Skeletal muscle satellite cell (primary cell): ENCODE measurements around the gene PRKCE.

Experiments
- H3K27me3 ChIP-seq: 2 replicates; pipeline ENCODE4 v1.7.0; 2013; ENCODE audit warnings: low read length; ENCODE audit not compliant: control insufficient read depth, insufficient read depth
- H3K36me3 ChIP-seq: 2 replicates; pipeline ENCODE4 v1.7.0; 2013; ENCODE audit warnings: mild to moderate bottlenecking, control low read depth, low read length; ENCODE audit not compliant: insufficient read depth
- H3K4me1 ChIP-seq: 2 replicates; pipeline ENCODE4 v1.7.0; 2013; ENCODE audit warnings: low read length; ENCODE audit not compliant: control insufficient read depth, insufficient read depth
- H3K4me2 ChIP-seq: 2 replicates; pipeline ENCODE4 v1.7.0; 2013; ENCODE audit warnings: mild to moderate bottlenecking, low read length
- H3K4me3 ChIP-seq: 2 replicates; pipeline ENCODE4 v1.7.0; 2013; ENCODE audit warnings: low read length
- H3K9ac ChIP-seq: 2 replicates; pipeline ENCODE4 v1.7.0; 2013; ENCODE audit warnings: mild to moderate bottlenecking, low read depth, low read length, moderate library complexity
- H3K9me3 ChIP-seq: replicated peaks from 2 replicates; pipeline ENCODE4 v1.7.0; 2013; ENCODE audit warnings: mild to moderate bottlenecking, control low read depth, low read length

PRKCE gene

DNA sequence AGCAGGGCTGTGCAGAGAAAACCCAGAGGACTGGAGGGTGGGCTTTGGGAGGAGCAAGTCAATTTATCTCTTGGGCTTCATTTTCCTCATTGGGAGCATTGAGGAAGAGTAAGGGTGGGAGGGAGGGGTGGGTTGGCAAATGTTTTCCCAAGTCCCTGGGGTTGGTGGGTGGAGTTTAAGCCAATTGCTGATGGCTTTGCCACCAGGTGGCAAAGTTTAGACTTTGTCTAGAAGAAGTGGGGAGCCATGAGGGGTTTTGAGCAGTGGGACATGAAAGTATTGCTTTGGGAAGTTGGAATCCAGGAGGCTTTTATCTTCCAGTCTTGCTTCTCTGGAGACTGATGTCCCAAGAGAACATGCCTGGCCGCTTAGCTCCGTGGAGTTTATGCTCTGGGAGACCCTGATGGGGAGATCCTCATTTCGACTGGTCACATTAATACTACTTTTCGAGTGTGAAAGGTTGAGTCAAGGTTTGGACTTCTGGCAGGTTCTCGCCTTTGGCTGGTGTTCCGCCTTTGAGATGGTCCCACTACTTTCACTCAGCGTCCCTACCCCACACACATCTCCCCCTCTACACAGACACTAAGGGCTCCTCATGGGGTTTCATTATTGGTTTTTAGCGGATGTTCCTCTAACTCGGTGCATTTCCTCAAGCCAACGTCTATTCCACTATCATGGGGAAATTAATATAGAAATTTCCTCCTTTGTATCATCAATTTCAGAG, 126.7 kb downstream of the PRKCE start:
- Histone ChIP-seq H3K4me3 (no peak overlapping the region), H3K9me3 (no peaks in the 10 kb centered on the region), H3K9ac (no peak overlapping the region), H3K27me3 (no peaks in the 10 kb centered on the region), H3K4me1 (no peaks in the 10 kb centered on the region), H3K4me2 (no peak overlapping the region), H3K36me3 (no peaks in the 10 kb centered on the region)

DNA sequence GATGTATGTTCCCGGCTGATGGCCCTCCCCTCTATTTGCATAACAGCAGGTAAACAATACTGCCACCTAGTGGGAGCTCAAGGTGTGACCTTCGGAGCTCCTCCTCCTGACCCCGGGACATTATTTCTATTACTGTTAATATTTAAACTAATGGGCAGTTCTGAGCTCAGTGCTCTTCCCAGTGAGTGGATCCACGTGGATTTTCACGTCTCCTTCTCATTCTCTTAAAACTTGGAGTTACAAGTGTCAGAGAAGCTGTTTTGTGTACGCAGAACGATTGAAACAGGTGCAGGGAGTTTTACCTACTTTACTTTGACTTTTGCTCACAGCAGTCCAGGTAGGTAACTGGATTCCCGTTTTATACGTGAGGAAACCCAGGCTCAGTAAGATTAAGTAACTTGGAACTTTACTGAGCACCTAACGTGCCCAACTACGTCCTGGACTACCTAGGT, 127.3 kb downstream of the PRKCE start:
- Histone ChIP-seq H3K9me3 (no peaks in the 10 kb centered on the region), H3K36me3 (no peaks in the 10 kb centered on the region), H3K4me3 (no peak overlapping the region), H3K9ac (no peak overlapping the region), H3K4me2 (no peak overlapping the region), H3K4me1 (no peaks in the 10 kb centered on the region), H3K27me3 (no peaks in the 10 kb centered on the region)

DNA sequence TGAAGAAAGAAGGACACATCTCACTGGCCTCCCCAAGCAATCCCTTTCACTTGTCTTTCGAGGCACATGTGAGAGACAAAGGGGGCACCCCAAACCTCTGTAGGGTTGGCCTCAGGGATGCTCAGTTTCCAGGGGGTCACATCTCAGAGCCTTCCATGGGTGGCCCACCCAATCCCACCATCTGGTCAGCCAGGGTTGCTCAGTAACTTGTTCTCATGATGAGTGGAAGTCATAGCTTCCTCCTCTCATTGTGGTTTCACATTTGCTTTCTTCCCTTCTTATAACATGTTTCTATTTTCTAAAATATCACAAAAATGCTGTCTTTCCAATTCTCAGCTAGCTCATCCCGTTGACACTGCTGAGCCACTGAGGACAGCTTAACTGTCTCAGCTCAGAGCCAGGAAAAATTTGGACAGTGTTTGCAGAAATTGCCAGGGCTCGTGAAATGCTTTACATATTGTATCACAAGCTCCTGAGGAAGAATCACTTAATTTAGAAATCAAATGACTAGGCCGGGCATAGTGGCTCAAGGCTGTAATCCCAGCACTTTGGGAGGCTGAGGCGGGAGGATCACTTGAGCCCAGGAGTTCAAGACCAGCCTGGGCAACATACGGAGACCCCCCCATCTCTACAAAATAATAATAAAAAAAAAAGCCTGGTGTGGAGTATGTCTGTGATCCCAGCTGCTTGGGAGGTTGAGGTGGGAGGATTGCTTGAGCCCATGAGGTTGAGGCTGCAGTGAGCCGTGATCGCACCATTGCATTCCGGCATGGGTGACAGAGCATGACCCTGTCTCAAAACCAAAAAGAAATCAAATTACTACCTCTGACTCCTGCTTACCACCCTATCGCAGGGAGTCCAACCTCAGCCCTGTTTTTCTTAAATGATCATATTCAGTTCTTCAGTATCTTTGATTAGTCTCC, 129.3 kb downstream of the PRKCE start:
- Histone ChIP-seq H3K9ac (no peak overlapping the region), H3K36me3 (no peaks in the 10 kb centered on the region), H3K4me1 (no peaks in the 10 kb centered on the region), H3K9me3 (no peaks in the 10 kb centered on the region), H3K27me3 (no peaks in the 10 kb centered on the region), H3K4me3 (no peak overlapping the region), H3K4me2 (no peak overlapping the region)

DNA sequence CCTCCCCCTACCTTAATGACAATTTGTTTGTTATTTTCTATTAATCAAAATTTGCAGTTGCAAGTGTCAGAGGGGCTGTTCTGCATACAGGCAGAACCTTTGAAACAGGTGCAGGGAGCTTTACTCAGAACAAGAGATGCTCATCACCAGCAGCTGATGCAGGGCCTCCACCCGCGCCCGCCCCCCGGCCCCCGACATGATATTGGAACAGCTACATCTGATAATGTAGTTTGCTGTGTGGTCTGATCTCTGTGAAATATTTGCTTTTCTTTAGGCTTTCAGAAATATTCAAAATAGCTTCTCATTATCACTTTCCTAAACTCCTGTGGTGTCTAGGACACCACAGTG, 130.0 kb downstream of the PRKCE start:
- Histone ChIP-seq H3K4me2 (no peak overlapping the region), H3K4me3 (no peak overlapping the region), H3K9me3 (no peaks in the 10 kb centered on the region), H3K4me1 (no peaks in the 10 kb centered on the region), H3K36me3 (no peaks in the 10 kb centered on the region), H3K27me3 (no peaks in the 10 kb centered on the region), H3K9ac (no peak overlapping the region)

DNA sequence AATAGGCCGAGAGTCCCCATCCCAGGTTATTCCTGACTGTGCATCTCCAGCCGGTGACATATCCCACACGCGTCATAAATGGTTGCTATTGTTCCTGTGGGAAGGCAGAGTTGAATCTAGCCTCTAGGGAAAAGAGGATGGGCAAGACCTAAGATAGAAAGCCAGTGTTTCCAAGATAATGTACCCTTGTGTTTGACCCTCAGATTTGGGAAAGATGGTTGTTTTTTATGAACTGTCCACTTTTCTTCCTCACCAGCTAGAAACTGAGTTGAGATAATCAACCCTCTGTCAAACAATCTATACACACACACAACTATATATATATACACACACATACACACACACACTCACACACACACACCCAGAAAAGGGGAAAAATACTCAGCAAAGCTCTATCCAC, 131.0 kb downstream of the PRKCE start:
- H3K4me2 ChIP-seq = no peak overlapping the region
- no peaks in the 10 kb centered on the region for H3K27me3 ChIP-seq
- no peaks in the 10 kb centered on the region for H3K36me3 ChIP-seq
- H3K9ac ChIP-seq = no peak overlapping the region
- no peaks in the 10 kb centered on the region for H3K4me1 ChIP-seq
- no peaks in the 10 kb centered on the region for H3K9me3 ChIP-seq
- H3K4me3 ChIP-seq = no peak overlapping the region

DNA sequence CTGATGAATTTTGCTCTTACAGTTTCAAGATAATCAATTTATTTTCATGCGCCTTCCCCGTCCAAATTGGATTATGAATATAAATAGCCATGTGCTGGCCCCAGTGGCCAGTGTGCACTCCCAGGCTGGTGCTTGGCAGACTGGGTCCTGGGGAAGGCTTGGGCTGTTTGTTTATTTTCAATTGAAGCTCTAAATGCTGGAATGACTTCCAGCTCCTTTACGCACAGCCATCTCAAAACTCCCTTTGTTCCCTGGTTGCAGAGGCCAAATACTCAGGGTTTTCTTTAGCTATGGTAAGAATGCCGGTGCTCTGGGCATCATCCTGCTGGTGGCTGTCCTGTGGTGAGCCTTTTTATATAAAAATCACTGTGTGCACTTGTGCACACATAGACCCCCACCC, 131.5 kb downstream of the PRKCE start:
- Histone ChIP-seq H3K27me3 (no peaks in the 10 kb centered on the region), H3K4me3 (no peak overlapping the region), H3K36me3 (no peaks in the 10 kb centered on the region)

DNA sequence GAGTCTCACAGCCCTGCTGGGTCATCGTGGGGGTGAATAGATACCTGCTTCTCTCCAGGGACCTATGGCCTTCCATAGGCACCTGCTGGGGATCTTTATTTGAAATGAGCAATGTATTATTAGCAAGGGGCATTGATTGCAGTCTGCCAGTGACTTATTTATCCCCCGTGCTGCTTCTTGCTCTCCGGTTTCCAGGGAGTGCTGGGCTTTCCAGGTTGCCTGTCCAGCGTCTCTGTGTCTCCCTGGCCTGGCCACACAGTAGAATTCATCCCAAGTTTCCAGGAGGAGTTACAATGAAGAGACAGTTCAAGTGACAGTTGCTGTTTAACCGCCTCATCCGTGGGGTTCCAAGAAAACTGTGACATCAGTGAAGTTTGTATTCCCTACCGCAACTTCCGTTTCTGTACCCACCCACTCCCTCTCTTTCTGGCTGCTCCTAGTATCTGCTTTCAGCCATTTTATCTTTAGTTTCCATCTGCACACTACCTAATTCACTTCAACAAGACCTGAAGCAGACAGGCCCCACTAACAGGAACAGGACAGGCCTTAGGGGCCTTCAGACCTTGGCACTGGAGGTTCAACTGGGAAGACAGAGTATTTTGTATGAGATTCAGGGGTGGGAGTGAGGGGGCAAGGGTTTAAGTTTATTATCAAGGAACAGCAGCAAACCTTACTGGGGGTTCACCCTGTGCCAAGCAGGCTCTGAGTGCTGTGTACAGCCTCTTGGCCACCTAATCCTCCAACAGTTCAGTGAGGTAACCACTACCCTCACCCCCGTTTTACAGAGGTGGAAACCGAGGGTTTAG, 134.8 kb downstream of the PRKCE start:
- Histone ChIP-seq H3K4me3 (no peak overlapping the region), H3K4me2 (no peak overlapping the region), H3K9ac (no peak overlapping the region), H3K36me3 (no peaks in the 10 kb centered on the region), H3K4me1 (no peaks in the 10 kb centered on the region), H3K9me3 (no peaks in the 10 kb centered on the region), H3K27me3 (no peaks in the 10 kb centered on the region)

More for the DNA sequence above, 131.5 kb downstream of the PRKCE start:
- Histone ChIP-seq H3K9ac (no peak overlapping the region), H3K9me3 (no peaks in the 10 kb centered on the region), H3K4me1 (no peaks in the 10 kb centered on the region), H3K4me2 (no peak overlapping the region)

DNA sequence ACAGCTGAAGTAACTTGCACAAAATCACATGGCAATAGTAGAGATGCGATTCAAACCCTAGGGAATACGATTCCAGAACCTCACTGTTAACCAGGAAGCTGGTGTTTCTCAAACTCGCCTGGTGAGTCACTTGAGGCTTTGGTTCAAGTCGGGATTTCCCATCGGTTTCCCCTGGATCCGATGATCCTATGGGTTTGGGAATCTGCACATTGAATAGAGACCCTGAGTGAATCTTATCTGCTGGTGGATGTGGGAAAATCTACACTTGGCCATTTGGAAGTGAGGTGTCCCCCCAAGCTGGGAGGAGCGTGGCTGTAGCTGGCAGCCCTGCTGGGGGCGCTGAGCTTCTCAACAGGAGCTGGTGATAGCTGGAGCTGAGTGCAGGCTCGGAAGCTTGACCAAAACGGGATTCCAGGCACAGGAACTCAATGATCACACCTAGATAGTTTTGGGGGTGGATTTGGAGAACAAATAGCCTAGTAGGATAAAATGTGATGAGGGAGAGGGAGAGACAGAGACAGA, 135.4 kb downstream of the PRKCE start:
- H3K27me3 ChIP-seq = no peaks in the 10 kb centered on the region
- H3K4me3 ChIP-seq = no peak overlapping the region
- H3K9me3 ChIP-seq = no peaks in the 10 kb centered on the region
- no peaks in the 10 kb centered on the region for H3K36me3 ChIP-seq
- H3K4me2 ChIP-seq = no peak overlapping the region
- no peaks in the 10 kb centered on the region for H3K4me1 ChIP-seq
- H3K9ac ChIP-seq = no peak overlapping the region

DNA sequence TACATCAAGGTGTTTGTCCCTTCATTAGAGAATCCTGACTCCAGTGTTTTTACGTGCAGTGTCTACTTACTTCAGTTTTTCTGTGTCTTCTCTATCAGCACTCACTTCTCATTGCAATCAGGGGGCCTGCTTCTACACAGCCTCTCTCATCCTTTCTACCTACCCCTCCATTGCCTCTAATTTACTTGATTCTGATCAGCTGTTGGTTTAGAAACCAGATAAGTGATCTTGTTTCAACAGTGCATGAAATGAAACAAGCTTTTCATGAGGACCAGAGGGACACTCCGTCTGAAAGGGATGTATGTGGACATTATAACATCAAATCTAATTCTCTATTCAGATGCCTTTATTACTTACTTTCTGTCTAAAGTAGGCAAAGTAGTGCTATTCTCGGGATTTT, 136.9 kb downstream of the PRKCE start:
- no peaks in the 10 kb centered on the region for H3K27me3 ChIP-seq
- H3K36me3 ChIP-seq = no peaks in the 10 kb centered on the region

DNA sequence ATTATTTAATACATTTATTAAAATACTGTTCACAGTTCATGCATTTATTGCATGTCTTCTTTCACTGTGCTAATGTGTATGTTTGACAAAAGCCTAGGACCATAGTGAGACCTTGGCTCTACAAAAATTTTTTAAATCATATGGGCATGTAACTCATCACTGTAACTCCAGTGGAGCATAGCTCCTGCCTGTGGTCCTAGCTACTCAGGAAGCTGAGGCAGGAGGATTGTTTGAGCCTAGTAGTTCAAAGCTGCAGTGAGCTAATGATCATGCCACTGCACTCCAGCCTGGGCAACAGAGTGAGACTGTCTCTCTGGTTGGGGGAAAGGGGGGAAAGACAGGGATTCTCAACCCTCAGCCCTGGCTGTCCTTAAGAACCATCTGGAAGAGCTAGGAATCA, 137.8 kb downstream of the PRKCE start:
- no peak overlapping the region for H3K4me2 ChIP-seq
- no peaks in the 10 kb centered on the region for H3K27me3 ChIP-seq
- no peak overlapping the region for H3K9ac ChIP-seq
- H3K36me3 ChIP-seq = no peaks in the 10 kb centered on the region
- H3K4me1 ChIP-seq = no peaks in the 10 kb centered on the region
- no peak overlapping the region for H3K4me3 ChIP-seq
- no peaks in the 10 kb centered on the region for H3K9me3 ChIP-seq

More for the DNA sequence above, 136.9 kb downstream of the PRKCE start:
- Histone ChIP-seq H3K4me3 (no peak overlapping the region), H3K4me1 (no peaks in the 10 kb centered on the region), H3K9ac (no peak overlapping the region), H3K9me3 (no peaks in the 10 kb centered on the region), H3K4me2 (no peak overlapping the region)
